Stimulated activated CD8-positive, alpha-beta memory T cell treated with anti-CD3 and anti-CD28 coated beads, Interleukin-12 subunit alpha, Interleukin-12 subunit beta, amount 100 ng/mL, for 4 hours (primary cell): Measurements from ENCODE around the gene POP7.
A peak's percentile ranks its signal among the peaks of the same experiment; 100 is the strongest.
"Not testable (repeated sequence)": the region's sequence is repeated elsewhere in the genome, so short reads cannot be mapped to it uniquely, and the experiment has no call there.

ENCODE experiments used
- DNase-seq: peaks from one replicate; pipeline ENCODE4 v3.0.0-alpha.2; 2020; ENCODE audit warnings: low read depth

The POP7 gene

DNA sequence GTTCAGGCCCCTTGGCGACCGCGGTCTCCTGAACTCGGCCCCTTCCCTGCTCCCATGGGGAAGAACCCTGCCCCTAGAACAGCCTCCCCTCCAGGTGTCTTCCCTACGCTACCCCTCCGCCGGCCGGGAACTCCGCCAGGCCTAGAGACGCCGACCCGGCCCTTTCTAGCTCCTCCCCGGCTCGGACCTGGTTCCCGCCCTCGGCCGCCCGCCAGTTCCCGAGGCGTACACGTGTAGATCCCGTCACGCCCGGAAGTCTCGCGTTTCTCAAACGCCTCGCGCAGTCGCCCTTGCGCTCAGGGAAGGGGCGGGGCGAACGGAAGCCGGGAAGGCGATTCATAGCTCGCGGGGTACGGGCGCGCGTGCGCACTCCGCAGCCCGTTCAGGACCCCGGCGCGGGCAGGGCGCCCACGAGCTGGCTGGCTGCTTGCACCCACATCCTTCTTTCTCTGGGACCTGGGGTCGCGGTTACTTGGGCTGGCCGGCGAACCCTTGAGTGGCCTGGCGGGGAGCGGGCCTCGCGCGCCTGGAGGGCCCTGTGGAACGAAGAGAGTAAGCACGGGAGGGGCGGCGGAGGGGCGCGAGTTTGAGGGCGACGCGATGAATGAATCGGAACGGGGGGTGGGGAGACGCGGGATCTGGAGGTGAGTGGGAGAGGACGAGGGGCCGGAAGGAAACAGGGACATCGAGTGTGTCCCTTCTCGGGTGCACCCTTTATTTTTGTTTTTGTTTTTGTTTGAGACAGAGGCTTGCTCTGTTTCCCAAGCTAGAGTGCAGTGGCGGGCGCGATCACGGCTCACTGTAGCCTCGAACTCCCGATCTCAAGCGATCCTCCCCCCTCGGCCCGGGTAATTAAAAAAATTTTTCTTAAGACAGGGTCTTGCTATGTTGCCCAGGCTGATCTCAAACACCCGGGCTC is at the start of gene POP7:
POP7 (plus strand) TSS at position 369 of the 919 bp plus-strand sequence. CDS start 710 bp downstream, outside the sequence.
- peak; percentile 98 for DNase-seq

DNA sequence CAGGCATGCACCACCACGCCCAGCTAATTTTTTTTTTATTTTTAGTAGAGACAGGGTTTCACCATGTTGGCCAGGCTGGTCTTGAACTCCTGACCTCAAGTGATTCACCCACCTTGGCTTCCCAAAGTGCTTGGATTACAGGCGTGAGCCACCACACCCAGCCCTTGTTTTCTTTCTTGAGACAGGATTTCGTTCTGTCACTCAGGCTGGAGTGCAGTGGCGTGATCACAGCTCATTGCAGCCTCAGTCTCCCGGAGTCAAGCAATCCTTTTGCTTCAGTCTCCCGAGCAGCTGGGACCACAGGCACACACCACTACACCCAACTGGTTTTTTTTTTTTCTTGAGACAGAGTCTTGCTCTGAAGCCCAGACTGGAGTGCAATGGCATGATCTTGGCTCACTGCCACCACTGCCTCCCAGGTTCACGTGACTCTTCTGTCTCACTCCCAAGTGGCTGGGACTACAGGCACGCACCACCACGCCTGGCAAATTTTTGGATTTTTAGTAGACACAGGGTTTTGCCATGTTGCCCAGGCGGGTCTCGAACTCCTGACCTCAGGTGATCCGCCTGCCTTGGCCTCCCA is 43.6 kb upstream of the POP7 start:
- DNase-seq: not testable (repeated sequence)

DNA sequence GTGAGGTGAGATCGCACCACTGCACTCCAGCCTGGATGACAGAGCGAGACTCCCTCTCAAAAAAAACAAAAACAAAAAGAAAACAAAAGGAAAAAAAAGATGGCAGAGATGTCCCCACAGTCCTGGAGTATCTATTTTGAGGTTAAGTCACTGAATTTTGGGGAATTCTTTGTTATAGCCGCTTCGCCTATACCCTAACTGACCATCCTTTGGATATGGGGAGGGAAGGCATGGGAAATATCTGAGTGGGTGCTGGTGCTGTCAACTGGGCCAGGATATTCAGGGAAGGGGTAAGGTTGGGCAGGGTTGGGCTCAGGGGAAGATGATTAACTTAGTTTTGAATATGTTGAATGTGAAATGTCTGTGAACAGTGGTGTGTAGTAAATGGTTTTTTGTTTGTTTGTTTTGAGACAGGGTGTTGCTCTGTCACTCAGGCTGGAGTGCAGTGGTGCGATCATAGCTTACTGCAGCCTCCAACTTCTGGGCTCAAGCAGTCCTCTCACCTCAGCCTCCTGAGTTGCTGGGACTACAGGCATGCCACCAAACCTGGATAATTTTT is 40.7 kb upstream of the POP7 start:
- DNase-seq: no peak

DNA sequence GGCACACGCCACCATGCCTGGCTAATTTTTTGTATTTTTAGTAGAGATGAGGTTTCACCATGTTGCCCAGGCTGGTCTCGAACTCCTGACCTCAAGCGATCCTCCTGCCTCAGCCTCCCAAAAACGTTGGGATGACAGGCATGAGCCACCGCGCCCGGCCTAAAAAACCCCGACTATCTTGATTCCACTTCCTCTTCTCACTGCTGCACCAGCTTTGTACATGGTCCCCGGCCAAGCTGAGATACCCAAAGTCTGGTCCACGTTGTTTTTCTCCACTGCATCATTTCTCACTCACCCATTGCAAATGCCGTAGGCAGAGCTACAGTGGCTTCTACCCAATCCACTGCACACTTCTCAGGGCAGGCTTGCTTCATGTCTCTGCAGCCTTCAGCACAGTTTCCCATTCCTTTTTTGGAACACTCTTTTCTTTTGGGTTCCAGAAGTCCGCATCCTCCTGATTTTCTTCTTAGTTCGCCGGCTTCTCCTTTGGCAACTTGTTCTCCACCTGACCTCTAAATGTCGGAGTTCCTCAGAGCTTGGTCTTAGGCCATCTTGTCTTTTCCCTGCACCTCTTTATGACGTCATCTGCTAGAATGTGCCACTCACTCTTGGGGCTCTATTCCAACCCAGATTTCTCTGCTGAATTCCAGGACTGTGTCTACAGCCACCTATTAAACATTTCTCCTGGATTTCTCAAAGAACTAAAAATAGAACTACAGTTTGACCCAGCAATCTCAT is 38.4 kb upstream of the POP7 start:
- DNase-seq: no peak

DNA sequence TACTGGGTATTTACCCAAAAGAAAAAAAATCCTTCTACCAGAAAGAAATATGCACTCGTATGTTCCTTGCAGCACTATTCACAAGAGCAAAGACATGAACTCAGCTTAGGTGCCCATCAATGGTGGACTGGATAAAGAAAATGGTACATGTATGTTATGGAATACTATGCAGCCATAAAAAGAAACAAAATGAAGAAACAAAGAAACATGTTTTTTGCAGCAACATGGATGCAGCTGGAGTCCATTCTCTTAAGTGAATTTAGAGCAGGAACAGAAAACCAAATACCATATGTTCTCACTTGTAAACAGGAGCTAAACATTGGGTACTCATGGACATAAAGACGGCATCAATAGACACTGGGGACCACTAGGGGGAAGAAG is 37.9 kb upstream of the POP7 start:
- DNase-seq: no peak

GRCh38 chr7:100669106-100669505 is 36.8 kb upstream of the POP7 start:
- DNase-seq: not testable (repeated sequence)

DNA sequence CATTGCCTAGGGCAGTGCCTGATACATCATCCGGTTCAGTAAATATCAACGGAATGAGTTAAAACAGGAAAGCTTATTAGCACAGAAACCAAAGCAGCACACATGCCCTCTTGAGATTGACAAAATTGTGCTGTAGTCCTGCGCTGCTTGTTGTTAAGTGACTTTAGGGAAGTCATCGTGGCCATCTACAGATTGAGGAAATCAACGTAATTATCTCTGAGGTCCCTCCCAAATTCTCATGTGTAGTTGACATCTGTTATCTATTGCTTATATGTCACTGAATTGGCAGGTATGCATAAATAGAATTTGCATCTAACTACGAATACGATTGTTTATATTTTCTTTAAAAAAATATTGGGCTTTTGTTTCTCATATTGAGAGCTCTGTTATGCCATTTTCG is 35.8 kb upstream of the POP7 start:
- no peak for DNase-seq

GRCh38 chr7:100671353-100672327 is 34.3 kb upstream of the POP7 start:
- DNase-seq: no peak

DNA sequence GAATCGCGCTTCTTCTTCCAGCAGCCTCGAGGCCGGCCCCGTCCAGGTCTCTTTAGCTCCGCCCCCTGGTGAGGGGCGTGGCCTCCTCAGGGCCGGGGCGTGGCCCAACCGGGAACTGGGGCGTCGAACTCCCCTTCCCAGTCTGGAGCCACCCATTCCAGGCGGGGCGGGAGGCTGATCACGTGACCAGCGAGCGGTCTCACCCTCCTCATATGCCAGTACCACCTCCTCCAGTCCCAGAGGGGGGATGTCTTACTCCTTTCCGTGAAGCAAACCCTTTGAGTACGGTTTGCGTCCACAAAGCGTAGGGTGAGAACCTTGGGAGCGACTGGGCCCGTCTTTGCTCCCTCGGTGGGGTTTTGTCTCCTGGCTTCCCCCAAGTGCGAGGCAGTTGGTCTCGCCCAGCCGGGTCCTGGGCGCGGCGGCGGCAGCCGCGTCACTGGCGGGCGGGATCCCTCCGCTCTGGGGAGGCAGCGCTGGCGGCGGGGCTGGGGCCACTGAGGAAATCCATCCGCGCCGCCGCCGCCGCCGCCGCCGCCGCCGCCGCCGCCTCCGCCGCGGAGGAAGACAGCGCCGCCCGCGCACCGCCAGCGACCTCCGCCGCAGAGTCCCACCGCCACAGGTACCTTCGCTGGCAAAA is 32.5 kb upstream of the POP7 start, which contains the start of gene GNB2:
GNB2 (plus strand) TSS at position 439 of the 640 bp plus-strand sequence. CDS start 2,526 bp downstream, outside the sequence.
- DNase-seq: peak; percentile 94

GRCh38 chr7:100673942-100674410 is 31.9 kb upstream of the POP7 start:
- no peak for DNase-seq

DNA sequence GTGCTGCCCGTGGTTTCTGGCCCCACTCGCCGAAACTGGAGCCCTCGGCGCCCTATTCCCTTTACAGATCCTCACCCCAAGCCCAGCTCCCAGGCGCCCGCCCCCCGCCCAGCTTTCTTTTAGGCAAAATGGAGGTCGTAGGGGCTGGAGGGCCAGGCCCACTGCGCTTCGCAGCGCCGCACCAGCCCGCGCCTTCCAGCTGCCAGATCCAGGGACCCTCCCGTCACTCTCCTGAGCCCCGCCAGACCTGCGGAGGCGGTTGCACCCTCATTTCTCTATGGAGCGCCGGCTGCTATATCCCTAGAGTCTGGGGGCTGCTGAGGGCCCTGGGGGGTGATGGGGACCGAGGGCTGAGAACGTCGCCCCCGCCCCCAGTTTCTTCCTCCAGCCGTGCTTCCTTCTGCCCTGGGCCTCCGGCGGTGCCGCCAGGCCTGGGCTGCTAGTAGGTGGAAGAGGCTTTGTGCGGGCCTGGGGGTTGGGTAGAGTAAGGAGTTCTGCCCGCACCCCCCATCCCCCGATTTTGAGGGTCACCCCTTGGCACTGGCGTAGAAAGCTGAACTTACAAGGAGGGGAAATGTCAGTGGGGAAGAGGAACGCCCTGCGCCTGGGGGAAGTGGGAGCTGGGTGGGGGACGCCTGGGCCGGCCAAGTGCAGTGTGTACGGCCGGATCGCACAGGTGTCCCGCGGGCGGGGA is 31.4 kb upstream of the POP7 start:
- DNase-seq: no peak

DNA sequence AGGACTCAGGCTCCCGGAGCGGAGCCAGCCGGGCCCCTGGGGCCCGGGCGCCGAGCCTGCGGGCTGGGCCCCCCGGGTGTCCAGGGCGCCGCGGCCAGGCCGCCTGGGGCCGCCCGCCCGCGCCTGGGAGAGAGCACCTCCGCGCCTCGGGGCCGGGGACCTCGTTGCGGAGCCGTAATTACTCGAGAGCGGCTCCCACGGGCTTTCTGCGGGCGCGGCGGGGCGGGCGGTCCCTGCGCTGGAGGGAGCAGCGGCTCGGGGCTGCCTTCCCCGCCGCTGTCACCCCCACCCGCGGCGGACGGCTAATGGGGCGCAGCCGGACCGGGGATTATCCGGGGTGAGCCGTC is 30.8 kb upstream of the POP7 start:
- no peak for DNase-seq

DNA sequence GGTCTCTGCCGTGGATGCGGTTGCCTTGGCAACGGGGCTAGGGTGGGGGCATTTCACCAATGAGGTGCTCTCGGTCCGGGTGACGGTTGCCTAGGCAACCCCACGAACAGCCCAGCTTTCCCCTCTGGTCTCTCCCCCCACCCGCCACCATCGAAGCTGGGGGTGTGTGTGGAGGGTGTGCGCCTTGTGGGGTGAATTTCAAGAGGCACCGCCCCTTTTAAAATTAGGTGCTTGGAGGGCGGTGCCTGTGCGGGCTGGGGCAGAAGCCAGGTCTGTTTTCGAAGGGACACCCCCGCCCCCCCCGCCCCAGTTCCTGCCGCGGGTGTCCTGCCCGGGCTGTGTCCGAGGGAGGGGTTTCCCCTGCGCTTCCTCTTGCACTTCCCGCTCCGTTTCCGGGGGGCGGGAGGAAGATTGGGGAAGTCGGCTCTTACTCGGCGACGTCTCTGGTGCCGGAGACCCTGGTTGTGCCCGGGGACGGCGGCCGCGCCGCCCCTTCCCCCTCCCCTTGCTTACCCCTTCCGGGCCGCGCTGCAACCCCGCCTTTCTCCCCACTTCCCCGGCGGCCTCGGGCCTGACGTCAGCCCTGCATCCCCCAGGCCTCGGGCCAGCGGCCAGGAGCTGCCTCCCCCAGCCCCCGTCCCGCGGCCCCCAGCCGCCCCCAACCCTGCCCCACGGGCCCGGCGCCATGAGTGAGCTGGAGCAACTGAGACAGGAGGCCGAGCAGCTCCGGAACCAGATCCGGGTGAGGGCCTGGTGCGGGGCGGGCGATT is 30.2 kb upstream of the POP7 start:
- peak; percentile 73 for DNase-seq

DNA sequence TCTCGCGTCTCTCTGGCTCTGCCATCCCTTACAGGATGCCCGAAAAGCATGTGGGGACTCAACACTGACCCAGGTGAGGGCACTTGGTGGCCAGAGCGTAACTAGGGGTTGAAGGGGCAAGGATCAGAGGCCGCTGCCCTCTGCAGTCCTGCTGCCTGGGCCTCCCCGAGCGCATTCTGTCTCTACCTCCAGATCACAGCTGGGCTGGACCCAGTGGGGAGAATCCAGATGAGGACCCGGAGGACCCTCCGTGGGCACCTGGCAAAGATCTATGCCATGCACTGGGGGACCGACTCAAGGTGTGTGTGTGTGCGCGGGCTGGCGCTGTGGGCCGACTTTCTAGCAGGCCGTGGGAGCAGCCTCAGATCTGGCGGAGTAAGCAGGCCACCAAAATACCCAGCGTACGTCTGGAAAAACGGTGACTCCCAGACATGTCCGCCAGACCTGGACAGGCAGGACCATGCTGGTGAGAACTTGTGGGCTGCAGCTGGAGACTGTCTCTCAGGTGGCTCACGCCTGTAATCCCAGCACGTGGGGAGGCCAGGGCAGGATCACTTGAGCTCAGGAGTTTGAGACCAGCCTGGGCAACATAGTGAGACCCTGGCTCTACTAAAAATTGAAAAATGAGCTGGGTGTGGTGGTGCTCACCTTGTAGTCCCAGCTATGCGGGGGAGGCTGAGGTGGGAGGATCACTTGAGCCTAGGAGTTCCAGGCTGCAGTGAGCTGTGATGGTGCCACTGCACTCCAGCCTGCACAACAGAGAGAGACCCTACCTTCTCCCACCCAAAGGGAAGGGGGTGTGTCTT is 29.2 kb upstream of the POP7 start:
- no peak for DNase-seq

- DNase-seq: no peak
Measured at GRCh38 chr7:100677308-100678267, 28.3 kb upstream of the POP7 start.

GRCh38 chr7:100678291-100678984 is 27.5 kb upstream of the POP7 start:
- no peak for DNase-seq
